ENCODE measurements around the gene USP12. TPM values are rescaled to one million over a fixed set of nuclear protein-coding genes. Genes with fewer than 3 reads are reported as not detected.
"Not testable (repeated sequence)": the region's sequence is repeated elsewhere in the genome, so short reads cannot be mapped to it uniquely, and the experiment has no call there.

USP12 gene
- total RNA-seq, 1 donor from 2014 or later = 56.8 TPM

- DNase-seq (ENCODE audit: low read depth) = peak; percentile 21
These were observed 19.6 kb downstream of the USP12 start for GRCh38 chr13:27151798-27152599.

- no peak for DNase-seq (ENCODE audit: low read depth)
These were observed 21.9 kb downstream of the USP12 start for GRCh38 chr13:27149702-27150101.

- no peak for DNase-seq (ENCODE audit: low read depth)
These were observed 22.7 kb downstream of the USP12 start for GRCh38 chr13:27148900-27149299.

DNA sequence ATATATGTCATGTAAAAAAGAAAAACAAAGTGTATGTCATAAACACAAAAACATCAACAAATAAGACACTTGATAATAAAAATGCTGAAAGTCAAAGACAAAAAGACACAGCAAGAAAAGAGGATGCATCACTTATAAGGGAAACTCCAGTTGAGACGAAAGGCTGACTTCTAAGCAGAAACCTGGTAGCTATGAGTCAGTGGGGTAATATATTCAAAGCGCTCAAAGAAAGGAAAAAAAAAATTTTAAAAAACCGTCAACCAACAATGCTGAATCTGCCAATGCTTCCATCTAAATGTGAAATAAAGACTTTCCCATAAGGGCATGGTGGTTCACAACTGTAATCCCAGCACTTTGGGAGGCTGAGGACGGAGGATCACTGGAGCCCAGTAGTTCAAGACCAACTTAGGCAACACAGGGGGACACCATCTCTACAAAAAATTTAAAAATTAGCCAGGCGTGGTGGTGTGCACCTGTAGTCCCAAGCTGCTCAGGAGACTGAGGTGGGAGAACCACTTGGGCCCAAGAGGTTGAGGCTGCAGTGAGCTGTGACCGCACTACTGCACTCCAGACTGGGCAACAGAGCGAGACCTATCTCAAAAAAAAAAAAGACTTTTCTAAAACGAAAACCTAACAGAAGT, 24.0 kb downstream of the USP12 start:
- DNase-seq (ENCODE audit: low read depth) = peak; percentile 32

DNA sequence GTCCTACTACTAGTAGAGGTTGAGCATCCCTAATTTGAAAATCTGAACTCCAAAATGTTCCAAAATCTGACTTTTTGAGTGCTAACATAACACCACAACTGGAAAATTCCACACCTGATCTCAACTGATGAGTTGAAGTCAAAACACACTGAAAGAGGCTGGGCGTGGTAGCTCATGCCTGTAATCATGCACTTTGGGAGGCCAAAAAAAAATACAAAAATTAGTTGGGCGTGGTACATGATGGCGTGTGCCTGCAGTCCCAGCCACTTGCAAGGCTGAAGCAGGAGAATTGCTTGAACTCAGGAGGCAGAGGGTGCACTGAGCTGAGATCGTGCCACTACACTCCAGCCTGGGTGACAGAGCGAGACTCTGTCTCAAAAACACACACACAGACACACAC, 29.9 kb downstream of the USP12 start:
- DNase-seq (ENCODE audit: low read depth) = no peak

- DNase-seq (ENCODE audit: low read depth) = not testable (repeated sequence)
These were observed 30.5 kb downstream of the USP12 start for GRCh38 chr13:27141159-27141558.

DNA sequence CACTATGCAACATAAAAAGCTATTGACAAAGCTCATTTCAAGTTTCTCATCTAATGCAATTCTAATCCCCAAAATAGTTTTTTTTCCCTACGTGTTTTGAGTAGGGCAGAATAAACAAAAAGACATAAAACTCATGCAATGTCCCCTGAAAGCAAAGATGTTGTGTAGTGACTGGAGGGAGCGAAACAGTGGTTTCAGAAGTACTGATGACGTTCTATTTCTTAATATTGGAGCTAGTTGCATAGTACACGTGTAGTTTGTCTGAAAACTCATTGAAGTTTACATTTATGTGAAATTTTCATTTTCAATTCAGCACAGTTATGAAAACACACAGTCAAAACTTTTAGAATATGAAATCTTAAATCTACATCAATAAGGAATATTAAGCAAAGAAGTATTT, 31.6 kb downstream of the USP12 start:
- no peak for DNase-seq (ENCODE audit: low read depth)

GRCh38 chr13:27139565-27139964, 32.0 kb downstream of the USP12 start:
- DNase-seq (ENCODE audit: low read depth) = no peak

DNA sequence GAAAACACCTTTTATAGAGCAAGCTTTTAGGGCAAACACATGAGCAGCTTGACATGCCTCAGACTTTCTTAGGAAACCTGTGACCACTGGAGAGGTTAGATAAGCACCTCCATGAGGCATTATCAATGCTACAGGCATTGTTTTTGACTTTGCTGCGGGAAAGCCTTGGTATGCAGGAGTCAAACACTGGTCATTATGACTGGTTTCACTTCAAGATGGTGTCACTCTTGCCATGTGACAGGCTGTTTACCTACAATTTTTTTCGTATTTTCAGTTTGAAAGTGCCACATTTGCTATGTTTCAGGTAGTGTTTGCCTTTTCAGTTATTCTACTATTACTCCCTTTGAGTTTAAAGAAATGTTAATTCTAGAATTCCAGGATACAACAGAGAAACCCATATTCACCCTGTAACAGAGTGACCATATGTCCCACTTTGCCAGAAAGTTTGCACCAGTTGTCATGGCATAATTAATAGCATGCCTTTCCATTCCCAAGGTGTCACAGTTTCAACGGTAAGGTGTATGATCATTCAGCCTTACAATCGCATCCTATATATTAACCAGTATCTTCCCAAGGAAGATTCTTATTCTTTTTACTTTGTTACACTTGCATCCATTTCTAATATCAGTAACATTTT, 33.0 kb downstream of the USP12 start:
- no peak for DNase-seq (ENCODE audit: low read depth)

GRCh38 chr13:27137759-27138158, 33.9 kb downstream of the USP12 start:
- no peak for DNase-seq (ENCODE audit: low read depth)

- DNase-seq (ENCODE audit: low read depth) = no peak
These were observed 36.6 kb downstream of the USP12 start for GRCh38 chr13:27135023-27135422.

DNA sequence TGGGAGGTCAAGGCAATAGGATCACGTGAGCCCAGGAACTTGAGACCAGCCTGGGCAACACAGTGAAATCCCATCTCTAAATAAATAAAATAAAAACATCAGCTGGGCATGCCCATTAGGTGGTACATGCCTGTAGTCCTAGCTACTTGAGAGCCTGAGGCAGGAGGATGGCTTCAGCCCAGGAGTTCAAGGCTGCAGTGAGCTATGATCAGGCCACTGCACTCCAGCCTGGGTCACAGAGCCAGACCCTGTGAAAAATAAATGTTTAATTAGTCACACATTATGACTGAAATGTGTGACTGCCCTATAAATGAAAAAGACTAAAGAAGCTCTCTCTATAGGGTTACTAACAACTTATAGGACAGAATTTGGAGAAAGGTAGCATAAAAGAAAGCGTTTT, 37.7 kb downstream of the USP12 start:
- peak; percentile 18 for DNase-seq (ENCODE audit: low read depth)

- no peak for DNase-seq (ENCODE audit: low read depth)
These were observed 39.1 kb downstream of the USP12 start for GRCh38 chr13:27132538-27132937.

GRCh38 chr13:27131906-27132305, 39.7 kb downstream of the USP12 start:
- DNase-seq (ENCODE audit: low read depth) = no peak

- peak; percentile 84 for DNase-seq (ENCODE audit: low read depth)
These were observed 40.5 kb downstream of the USP12 start for GRCh38 chr13:27130979-27131623.

DNA sequence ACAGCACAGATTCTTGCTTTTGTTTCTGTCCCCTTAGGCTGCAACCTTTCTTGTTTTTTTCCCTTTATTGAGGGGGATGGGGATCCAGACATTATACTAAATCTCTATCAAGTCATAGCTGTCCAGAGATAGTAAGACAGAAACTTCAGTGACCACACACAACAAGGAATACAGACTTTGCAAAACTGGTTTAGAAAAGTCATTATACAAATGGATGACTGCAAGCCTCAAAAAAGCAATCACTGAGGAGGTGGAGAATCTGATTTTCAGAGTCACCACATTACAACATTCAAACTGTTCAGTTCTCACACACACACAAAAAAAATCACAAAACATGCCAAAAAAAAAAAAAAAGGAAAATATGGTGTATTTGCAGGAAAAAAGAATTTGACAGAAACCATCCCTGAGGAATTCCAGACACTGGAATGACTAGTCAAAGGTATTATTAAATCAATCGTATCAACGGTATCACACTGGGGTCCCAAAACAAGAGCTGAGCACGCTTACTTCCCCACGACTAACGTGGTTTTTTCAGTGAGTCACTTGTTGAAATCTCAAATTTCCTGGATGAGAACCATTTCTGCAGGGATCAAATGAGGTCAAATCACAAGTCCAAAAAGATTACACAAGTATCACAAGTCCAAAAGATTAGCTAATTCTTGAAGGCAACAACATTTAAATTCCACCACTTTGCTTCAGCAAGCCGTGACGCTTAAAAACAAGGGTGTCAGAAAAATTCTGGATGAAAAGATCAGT, 41.2 kb downstream of the USP12 start:
- peak; percentile 57 for DNase-seq (ENCODE audit: low read depth)

- DNase-seq (ENCODE audit: low read depth) = no peak
These were observed 42.6 kb downstream of the USP12 start for GRCh38 chr13:27128825-27129627.

- DNase-seq (ENCODE audit: low read depth) = no peak
These were observed 44.8 kb downstream of the USP12 start for GRCh38 chr13:27126859-27127258.

DNA sequence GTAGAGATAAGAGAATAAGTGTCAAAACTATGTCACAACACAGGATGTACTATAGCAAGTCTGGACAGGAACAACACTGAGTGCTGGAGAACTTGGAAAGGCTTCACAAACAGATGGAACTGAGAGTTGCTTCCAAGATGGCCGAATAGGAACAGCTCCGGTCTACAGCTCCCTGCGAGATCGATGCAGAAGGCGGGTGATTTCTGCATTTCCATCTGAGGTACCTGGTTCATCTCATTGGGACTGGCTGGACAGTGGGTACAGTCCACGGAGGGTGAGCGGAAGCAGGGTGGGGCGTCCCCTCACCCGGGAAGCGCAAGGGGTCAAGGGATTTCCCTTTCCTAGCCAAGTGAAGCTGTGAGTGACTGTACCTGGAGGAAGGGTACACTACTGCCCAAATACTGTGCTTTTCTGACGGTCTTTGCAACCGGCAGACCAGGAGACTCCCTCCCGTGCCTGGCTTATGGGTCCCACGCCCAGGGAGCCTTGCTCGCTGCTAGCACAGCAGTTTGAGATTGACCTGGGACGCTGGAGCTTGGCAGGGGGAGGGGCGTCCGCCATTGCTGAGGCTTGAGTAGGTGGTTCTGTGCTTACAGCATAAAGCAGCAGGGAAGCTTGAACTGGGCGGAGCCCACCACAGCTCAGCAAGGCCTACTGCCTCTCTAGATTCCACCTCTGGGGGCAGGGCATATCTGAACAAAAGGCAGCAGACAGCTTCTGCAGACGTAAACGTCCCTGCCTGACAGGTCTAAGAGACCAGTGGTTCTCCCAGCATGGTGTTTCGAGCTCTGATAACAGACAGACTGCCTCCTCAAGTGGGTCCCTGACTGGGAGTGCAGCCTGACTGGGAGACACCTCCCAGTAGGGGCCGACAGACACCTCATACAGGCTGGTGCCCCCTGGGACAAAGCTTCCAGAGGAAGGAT, 46.0 kb downstream of the USP12 start:
- no peak for DNase-seq (ENCODE audit: low read depth)

GRCh38 chr13:27124571-27124970, 47.0 kb downstream of the USP12 start:
- DNase-seq (ENCODE audit: low read depth) = no peak
